Placental epithelial cell (primary cell): ENCODE results near the gene WDR88. TPM values are rescaled to one million over a fixed set of nuclear protein-coding genes. Genes with fewer than 3 reads are reported as not detected.

Experiments
- total RNA-seq: library from RNA; depleted of rRNA; stranded (reverse); fragments of >200 nt; gene quantifications from 2 replicates; pipeline ENCODE4 v1.2.3, GENCODE V29; 2012

Gene WDR88
- total RNA-seq, result not detected in 2 replicates

DNA sequence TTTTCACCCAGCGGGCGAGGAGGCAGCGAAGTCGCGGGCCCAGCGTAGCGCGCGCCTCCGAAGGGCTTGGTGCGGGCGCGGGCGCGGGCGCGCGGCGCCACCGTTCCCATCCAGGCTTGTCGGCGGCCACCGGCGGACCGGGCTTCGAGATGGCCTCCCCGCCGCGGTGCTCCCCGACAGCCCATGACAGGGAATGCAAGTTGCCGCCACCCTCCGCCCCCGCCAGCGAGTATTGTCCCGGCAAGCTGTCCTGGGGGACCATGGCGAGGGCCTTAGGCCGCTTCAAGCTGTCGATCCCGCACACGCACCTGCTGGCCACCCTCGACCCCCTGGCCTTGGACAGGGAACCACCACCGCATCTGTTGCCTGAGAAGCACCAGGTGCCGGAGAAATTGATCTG, at the start of gene WDR88:
Gene WDR88, plus strand, starts transcription at position 94 of the 400 bp plus-strand sequence. Its CDS starts 56 bp downstream, at position 150.

GRCh38 chr19:33193865-33194362, 62.0 kb downstream of the WDR88 start, which contains the start of gene LRP3:
Gene LRP3, plus strand, starts transcription at chr19:33194330. Its CDS starts 456 bp downstream, at chr19:33194786.

Other genes starting within 250 kb of the WDR88 start
- 14.1 and 18.7 TPM in 2 replicates for gene CEP89, start 160.2 kb upstream of the WDR88 start, total RNA-seq
- 1.4 and 3.5 TPM in 2 replicates for gene FAAP24, start 159.9 kb upstream of the WDR88 start, total RNA-seq
- 17.2 and 23.6 TPM in 2 replicates for gene RHPN2, start 67.2 kb upstream of the WDR88 start, total RNA-seq
- gene GPATCH1, start 50.9 kb upstream of the WDR88 start, total RNA-seq, result 6.0 and 14.5 TPM in 2 replicates
- gene LRP3, start 62.2 kb downstream of the WDR88 start, total RNA-seq, result 10.8 and 14.5 TPM in 2 replicates
- not detected in 2 replicates for gene SLC7A10, start 93.7 kb downstream of the WDR88 start, total RNA-seq
- 2.7 and 12.6 TPM in 2 replicates for gene CEBPA, start 170.4 kb downstream of the WDR88 start, total RNA-seq
- gene CEBPG, start 241.6 kb downstream of the WDR88 start, total RNA-seq, result 14.1 and 20.0 TPM in 2 replicates